ENCODE data around the gene NAT8L.

The NAT8L gene

DNA sequence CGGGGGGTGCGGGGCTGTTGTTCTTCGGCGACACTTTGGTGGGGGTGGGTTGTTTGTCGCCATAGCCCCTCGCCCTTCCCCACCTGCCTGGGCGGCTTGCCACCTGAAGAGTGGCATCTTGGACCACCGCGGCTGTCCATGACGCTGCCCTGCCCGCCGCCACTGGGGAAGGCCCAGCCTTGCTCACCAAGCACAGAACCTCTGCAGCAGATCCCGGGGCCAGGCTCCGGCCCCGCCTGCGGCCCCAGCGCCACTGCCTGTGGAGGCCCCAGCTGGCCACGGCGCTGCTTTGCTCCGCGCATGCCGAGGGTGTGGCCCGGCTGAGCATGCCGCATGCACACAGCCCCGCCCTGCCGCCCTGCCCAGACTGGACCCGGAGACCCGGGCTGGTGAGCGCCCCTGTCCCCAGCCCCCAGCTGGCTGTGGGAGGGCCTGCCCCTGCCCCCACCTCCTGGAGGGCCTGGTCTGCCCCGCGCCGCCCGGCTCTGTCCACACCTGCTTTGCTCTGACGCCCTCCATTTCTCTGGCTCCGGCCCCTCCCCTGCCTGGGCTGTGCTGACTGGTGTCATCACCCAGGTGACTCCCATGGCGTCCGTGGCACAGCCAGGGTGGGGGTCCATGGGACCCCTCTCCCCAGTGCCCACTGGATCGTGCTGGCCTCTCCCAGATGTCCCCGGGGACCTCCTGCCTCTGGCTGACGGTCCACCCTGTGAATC is 5.3 kb downstream of the NAT8L start:
- no peak for DNase-seq (ENCODE audit: low read depth)

DNA sequence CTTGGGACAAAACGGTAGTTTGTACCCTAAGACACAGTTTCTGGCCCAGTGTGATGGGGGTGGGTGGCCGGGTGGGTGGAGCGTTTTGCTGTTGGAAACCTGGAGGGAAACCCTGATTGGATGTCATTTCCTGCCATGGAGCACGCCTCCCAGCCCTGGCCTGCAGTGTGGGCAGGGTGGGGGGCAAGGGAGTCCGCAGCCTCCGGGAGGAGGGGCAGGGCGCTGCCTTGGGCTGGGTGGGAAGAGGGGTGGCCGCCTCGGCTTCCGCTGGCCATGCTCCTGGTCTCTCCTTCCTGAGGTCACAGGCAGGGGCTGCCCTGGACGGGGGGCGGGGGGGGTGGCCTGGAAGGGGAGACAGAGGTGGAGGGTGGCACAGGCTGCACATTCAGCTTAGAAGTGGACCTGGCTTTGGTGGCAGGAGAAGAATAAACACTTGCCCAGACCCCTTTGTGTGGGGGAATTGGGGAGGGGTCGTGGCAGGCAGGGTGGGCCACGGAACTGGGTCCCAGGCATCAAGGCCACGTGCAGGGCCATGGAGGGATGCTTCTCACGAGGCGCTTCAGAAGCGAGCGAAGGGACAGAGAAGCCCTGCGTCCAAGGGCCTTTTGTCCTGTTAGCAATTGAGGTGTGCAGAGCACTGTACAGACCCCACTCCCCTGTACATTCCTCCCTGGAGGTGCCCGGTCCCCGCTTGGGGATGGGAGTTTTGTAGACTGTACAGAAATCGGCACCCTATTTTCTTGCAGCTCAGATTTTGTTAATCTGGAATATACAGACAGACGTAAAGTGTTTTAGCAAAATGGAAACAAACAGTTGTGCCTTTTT is 6.2 kb downstream of the NAT8L start:
- DNase-seq (ENCODE audit: low read depth): no peak

DNA sequence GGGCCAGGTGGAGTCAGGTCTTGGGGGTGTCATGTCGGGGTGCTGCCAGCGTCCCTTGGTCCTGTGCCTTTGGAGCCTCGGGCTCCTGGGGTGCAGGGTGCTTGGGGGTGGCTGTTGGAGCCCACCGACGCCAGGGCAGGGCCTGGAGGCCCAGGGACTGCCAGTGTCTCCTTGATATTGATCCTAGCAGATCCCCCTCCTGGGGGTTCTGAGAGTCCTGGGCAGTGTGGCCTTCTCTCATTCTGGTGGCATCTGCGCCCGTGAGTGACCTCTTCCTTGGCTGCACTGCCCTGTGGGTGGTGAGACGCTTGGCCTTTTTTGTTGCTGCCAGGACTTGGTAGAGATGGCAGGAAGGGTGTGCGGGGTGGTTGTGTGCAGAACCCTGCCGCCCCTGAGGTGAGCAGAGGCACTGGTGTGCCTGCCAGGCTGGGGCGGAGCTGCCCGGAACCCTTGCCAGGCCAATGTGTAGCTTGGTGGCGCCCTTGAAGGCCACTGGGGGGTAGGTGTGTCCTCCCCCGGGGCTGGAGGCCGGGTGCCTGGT is 7.0 kb downstream of the NAT8L start:
- no peak for DNase-seq (ENCODE audit: low read depth)

DNA sequence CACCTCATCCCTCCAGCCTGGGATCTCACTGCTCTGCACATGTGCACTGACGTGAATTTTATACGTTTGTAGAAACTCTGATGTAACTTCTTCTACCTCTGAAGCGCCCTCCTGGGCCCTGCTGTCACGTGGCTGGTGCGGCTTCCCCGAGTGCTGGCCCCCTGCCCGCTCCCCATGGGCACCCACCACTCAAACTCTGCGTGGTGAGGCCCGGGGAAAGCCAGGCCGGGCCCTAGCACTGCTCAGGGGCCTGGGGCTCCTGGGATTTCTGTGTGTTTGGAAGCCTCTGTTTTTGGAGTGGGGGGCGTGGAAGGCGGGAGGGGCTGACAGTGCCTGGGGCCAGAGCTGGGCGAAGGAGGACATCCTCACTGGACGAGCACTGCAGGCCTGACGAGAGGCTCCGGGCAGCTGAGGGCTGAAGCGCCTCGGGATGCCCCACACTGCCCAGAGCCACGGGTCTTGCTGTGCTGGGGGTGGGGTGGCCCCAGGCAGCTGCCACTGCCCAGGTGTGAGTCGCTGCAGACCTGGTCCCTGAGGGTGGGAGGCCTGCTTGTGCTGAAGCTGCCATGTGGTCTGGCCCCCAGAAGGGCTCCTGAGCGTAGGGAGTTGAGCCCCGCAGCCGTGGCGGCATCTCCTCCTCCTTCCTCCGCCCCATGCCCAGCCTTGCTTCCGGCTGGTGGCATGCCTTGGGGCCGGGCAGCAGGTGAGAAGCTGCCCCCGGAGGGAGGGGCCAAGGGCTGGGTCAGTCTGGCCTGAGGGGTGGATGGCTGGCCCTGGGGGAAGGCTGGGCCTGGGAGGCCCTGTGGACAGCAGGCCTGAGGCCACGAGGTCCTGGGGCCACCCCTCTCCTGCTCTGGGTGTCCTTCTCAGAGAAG is 7.7 kb downstream of the NAT8L start:
- DNase-seq (ENCODE audit: low read depth): no peak

DNA sequence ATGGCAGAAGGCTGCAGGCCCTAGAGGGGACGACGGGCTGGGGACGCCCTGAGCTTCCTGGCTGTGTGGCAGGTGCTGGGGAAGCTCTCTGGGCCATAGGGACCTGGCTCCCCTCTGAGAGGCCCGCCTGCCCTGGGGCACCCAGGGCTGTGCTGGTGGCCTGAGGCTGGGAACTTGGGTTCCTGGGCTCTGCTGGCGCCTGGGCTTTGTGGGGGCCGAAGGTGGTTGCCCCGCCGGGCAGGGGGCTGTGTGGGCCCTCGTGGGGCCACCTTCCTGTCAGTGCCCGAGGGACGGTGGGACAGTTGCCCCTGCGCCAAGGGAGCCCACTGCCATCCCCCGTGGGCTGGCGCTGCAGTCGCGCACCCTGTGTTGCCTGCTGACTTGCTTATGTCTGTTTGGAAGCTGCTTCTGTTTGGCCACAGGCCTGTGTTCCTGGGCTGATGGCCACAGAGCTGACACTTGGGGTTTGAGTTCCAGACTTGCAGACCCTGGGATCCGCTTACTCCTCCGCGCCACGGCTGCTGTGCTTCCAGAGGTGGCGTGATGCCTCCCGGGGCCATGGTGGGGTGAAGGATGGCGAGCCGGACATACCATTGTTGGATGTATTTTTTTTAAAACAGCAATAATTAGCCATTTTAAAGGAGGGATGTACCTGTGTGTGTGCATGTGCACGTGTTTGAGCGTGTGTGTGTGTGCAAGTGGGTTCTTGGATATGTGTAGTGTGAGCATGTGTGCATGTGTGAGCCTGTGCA is 8.5 kb downstream of the NAT8L start:
- no peak for DNase-seq (ENCODE audit: low read depth)

DNA sequence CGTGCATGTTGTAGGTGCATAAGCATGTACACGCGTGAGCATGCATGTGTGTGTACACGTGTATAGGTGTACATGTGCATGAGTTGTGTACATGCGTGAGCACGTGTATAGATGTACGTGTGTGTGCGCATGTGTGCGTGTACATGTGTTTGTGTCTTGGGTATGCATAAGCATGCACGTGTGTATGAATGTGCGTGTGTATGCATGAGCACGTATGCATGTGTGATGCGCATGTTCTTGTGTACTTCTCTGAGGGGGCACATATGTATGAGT is 9.0 kb downstream of the NAT8L start:
- no peak for DNase-seq (ENCODE audit: low read depth)

DNA sequence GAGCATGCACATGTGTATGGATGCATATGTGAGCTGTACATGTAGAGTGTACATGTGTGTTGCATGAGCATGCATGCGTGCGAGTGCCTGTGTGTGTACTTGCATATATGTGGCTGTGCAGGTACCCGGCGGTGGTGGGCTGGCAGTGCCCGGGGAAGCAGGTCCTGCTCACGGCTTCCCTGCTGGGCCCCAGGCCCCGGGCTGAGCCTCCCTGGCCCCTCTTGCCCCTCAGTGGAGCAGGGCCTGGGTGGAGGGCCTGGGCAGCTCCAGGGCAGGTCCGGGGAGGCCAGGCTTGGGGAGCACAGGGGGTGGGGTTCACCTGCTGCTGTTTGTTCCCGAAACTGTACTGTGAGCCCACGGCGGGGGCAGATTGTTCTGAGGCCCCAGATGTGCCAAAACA is 9.4 kb downstream of the NAT8L start:
- DNase-seq (ENCODE audit: low read depth): no peak

DNA sequence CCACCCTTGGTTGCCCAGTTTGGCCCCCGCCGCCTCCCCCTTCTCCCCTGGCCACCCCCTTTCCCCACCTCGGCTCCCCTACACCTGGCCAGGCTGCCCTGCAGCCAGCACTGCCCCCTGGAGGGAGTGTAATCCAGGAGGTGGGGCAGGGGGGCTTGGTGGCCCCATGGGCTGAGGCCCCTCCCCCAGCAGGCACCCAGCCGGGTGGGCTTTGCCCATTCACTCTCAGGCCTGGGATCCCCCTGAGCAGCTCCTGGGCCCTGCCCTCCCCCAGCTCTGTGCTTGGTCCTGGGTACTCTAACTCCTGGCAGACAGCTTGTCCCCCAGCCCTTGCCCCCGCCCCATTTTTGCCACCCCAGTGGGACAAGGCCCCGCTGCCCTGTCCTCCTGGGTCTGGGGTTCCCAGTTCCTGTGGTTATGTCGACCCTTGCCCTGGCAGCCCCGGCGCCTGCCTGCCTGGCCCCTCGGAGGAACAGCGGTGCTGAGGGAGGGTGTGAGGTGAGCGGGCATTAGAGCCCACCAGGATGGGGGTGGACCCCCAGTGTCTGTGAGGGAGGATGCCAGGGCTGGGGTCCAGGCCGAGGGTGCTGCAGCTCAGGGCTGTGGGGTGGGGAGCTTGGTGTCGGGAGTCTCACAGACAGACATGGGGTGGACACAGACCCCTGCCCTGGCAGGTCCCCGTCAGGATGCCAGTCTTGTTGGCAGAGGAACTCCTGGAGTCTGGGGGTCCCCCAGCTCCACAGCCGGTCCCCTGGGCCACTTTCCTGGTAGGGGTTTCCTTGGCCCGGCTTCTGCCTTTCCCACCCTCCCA is 10.2 kb downstream of the NAT8L start:
- DNase-seq (ENCODE audit: low read depth): no peak

DNA sequence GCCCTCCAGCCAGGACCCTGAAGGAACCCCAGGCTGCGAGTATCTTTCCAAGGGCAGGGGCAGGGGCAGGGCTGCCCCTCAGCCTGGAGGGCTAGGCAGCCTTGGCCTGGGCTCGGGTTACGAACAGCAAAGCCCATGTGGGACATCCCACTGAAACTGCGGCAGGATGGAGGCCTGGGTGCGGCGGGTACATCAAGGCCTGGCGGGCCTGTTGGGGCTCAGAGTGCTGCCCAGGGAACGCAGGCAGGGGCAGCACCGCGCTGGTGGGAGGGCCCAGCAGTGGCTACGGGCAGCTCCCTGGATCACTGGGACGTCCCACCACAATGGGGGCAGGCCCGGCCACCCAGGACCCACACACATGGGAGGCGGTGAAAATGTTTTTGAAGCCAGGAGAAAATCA is 10.9 kb downstream of the NAT8L start:
- no peak for DNase-seq (ENCODE audit: low read depth)

DNA sequence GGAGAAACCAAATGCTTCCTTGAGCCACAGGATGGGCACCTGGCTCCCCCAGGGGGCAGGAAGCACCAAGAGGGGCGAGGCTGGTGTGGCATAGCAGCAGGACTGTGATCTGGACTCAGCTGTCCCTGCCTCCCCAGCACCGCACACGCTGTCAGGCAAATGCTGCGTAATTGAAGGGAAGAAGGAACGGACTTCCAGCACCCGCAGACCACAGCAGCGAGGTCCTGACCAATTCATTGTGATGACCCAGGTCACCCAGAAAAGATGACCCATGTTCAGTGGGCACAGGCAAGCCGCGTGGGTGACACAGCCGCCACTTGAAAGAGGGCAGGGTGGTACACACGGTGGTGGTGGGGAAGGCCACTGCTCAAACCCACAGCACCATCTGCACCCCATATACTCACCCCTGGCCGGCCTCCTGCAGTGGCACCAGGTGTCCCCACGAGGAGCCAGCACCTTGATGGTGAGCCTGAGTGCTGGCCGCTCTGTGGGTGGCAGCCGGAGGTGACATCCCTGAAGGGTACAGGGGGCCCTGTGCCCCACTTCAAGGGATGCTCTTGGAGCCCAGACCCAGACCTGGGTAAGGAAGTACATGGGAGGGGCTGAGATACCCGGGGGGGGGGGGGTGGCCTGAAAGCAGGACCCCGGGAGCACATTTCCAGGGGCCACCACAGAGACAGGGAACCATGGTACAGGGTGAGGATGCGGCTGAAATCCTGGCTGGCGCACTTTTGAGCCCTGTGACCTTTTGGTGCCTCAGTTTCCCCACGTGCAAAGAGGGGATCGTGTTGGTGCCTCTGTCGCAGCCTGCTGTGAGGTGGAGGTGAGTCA is 11.5 kb downstream of the NAT8L start:
- no peak for DNase-seq (ENCODE audit: low read depth)

DNA sequence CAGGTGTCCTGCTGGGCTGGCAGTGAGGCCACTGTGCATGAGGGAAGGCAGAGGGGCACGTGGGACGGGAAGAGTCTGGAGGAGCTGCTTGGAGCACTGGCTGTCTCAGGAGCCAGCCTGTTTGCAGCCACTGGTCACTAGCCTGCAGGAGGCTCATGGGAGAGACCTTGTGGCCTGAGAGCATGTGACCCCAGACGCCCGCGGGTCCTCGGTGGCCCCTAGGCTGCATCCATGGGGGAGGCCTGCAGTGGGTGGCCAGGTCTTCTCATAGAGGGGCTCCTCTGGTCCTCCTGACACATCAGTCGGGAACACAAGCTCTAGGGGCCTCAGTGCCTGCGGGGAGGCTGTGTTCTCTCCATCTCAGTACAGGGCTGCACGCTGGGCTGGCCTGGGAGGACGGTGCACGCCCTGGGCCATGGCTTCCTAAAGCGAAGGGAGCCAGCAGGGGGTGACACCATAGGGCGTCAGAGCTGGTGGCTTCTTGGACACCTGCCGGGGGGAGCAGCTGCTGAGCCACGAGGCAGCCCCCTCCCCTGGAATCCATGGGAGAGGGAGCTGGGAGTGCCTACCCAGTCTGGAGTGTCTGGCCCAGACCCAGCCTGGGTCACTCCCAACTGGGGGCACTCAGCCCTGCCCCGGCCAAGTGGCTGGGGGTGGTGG is 12.3 kb downstream of the NAT8L start:
- no peak for DNase-seq (ENCODE audit: low read depth)

DNA sequence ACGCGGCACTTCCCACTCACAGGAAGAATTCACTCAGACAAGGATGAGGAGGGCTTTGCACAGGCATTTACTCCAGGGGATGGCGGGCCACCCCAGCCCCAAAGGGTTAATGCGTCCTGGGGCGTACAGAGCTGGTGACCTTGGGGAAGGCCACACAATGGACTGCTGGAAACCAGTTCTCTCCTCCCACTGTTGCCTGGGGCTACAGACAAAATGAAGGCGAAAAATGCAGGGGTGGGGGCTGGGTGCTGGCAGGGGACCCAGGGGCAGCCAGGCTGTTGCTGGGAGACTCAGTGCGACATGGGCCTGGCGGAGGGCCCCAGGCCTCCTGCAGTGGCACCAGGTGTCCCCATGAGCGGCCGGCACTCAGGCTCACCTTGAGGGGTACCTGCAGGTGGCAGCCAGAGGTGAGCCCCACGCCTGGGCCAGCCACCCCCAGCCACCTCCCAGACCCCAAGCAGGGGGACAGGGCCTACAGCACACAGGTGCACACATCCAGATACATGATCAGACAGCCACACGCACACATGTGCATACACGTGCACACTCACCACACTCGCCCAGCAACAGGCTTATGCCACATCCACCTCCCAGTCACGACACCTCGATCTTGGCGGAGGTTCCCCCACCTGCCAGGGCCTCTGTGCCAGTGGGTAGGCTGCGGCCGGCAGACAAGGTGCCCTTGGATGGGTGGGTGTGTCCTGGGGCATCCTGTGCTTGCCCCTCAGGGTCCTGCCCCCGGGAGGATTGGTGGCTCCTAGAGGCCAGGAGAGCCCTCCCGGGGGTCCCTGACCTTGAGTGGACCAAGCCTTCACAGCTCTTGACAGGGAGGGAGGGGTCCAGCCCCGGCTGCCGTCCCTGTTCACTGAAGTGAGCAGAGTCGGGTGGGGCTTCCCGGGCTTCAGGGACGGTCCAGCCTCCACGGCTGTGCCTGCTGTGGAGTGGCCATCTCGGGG is 13.1 kb downstream of the NAT8L start:
- no peak for DNase-seq (ENCODE audit: low read depth)

DNA sequence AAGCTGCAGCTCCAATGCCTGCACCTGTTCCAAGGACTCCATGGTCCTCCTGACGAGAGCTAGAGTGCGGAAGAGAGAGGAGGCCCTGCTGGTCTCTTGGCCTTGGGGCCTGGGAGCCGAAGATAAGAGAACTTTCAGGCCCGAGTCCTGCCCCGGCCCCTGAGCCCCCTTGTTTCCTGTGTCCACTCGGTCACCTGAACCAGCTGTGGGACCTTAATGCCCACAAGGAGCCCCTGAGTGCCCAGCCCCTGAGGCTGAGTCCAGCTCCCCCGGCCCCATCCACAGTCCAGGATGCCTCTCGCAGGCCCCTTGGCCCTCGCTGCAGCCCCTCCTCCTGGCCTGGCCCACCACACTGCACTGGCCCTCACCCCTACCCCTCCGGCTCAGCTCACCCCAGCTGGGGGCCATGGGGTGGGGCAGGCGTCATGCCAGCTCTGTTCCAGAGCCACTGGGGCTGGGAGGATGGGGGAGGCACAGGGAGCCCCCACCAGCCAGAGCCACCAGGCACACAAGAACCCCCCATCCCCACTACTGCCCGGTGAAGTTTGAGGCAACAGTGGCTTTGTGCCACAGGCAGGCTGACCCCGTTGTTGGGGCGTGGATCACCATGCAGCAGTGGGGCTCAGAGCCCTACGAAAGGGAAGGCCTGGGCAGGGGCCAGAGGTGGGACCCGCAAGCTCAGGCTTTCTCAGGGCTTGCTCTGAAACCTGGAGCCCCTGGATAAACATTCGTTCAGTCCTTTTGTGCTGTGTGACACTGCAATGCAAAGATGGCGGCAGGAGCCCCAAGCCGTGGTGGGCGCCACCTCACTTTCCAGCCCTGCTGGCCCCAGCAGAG is 14.1 kb downstream of the NAT8L start:
- DNase-seq (ENCODE audit: low read depth): no peak

DNA sequence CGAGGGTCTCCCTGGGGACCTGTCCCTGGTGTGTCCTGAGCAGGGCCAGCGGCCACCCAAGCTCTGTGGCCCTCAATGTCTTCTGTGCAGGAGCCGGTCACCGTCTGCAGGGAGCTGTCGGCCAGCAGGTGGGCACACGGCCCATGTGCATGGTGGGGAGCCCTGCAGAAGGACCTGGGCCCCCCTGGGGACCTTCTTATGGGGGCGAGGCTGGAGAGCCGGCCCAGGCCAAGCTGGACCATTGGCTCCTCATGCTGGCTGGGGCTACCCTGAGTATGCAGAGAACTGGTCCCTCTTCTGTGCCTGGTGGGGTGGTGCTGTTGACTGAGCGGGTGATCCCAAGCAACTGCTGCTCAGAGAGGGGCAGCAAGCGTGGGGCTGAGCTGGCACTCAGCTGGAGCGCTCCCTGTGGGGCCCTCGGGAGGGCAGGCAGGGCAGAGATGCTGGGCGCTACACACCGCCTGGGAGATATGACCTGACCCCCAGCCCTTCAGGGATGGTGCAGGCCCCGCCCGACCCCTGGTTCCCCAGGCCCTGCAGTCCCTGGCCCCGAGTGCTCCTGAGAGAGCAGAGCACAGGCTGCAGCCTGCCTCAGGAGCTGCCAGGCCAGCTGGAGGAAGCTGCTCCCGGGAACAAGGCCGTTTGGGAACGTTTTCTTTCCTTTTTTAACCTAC is 14.8 kb downstream of the NAT8L start:
- no peak for DNase-seq (ENCODE audit: low read depth)

DNA sequence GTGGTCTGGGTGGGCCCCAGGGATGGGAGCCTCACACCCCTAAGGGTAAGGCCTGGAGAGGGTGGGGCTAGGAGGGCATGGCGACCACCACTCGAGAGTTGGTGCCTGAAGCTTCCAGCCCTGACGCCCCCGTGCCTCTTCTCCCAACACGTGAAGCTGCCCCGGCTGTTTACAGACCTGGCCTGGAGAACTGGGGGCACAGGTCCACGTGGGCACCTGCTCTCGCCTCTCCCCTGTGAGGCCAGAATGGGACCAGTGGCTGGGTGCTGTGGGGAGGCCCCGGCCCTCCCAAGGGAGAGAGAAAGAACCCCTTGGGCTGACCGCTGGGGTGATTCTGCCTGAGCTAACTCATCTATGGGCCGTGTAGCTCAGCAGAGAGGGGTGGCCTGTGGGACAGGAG is 15.5 kb downstream of the NAT8L start:
- DNase-seq (ENCODE audit: low read depth): no peak

DNA sequence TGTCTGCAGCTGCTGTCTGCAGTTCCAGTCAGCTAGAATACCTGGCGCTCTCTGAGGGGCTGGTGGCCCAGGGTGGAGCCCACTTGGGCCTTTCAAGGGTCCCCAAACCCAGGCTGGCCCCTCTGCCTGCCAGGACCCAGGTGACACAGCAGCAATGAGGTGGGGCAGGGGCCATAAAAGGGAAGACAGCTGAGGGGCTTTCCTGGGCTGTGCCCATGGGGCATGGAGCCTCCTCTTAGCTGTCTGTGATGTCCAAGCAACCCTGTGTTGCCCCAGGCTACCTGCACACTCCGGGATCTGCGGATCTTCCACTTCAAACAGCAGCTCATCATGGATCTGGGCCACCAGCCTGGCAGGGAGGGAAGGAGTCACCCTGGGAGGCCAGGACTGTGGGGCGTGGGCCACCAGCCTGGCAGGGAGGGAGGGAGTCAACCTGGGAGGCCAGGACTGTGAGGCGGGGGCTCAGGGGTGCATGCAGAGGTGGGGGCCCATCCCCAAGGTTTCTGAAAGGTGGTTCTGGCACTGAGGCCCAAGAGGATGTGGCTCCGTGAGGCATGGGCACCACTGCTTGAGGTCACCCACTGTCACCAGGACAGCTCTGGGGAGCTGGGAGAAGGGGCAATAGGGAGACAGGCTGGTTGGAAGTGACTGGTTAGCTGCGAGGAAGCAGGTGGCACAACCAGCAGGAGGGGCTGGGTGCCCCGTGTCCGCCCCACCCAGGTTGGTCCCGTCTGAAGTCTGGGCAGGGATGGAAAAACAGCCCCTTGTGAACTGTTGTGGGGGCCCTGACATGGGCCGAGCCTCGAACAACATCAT is 16.3 kb downstream of the NAT8L start:
- DNase-seq (ENCODE audit: low read depth): no peak
